Measurements from ENCODE around the gene TOMM6.

Gene TOMM6

DNA sequence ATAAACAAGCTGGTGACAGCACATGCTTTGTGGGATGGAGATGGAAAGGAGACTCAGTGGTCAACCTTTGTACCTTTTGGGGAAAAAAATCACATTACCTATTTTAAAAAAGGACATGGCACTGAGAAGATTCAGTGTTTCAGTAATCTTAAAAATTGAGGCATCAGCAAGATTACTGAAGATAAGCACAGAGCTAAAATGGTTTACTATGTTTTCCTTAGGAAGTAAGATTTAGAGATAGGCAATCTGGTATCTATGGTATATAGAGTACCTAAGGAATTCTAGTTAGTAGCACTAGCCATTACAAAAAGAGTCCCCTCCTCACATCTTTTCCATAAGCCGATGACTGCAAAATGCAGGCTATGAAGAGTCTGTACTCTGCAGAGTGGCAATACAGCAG lies 35.7 kb downstream of the TOMM6 start:
- DNase-seq (ENCODE audit: low read depth, low spot score), result no peak

DNA sequence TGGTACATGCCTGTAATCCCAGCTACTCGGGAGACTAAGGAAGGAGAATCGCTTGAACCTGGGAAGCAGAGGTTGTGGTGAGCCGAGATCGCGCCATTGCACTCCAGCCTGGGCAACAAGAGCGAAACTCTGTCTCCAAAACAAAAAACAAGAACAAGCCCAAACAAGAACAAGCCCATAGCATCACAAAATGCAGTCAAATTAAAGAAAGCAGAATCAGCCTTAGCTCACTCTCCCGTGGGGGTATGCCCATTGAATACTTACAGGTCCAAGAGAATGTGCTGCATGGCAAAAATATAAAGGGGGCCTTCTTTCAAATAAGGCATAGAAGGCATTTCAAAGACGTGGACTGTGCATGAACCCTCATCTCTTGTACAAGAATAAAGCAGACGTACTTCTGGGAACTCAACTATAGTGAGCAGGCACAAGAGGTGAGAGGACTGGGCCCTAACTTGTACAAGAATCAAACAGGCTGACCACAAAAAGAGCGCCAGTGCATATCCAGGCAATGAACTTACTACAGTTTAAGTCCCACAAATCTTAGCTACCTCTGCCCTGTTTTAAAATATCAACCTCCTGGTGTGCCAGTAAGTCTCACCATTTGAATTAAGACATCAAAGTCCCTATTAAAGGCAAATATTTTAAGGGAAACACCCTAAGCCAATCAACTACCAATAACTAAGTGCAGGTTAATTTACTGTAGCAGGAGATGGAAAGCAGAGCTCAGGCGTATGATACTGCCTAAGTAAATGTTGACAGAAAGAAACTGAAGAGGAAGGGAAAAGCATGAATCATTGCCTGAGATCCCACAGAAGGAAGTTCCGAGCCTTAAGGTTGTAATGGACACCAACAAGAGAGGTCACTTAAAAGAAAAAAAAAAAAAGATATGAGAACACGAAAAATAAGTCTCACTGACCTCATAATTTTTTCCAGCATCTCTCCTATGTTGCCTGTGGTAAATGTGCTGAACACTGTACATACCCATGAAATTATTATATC lies 37.4 kb downstream of the TOMM6 start:
- no peak for DNase-seq (ENCODE audit: low read depth, low spot score)

DNA sequence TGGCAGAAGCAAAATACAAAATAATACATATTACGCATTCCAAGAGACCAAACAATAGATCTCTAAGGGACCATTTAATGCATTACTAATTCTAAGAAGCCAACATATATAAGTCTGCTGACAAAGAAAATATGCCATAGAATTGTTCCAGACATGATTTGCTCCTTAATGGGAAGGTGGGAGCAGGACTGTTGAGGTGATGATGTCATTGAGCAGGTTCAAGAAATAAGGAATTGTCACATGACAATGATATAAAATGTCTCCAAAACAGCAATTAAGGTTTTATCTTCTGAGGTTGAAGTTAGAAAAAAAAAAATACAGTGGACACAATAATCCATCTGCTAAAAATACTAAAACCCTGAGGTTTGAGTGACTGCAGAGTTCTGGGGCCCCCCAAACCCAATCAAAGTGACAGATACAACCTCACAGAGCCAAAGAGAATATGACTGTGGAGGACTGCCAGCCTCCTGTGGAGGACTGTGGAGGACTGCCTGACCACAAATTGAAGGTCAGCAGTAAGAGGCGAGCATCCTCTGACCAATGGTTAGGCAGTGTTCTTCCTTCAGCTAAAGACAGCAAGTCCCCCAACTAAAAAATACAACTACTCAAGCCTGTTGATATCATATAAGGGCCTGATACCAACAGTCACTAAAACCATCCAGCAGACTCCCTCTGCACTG lies 39.0 kb downstream of the TOMM6 start:
- DNase-seq (ENCODE audit: low read depth, low spot score), result no peak

DNA sequence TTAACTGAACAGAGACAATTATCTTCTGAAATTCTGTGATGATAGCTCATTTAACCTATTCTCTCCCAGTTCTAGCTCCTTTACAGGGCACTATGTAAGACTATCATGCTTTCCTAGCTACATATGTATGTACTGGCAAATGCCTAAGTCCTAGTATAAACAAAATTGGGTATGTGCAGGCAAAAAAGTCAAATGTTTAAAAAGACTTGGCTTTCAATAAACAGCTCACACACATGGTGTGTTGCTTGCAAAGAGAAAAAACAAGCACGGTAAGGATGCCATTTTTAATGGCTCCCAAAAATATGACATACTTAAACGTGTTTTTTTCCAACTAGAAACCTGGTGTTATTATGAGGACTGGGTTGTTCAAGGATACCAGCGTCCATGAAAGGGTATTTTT lies 44.8 kb downstream of the TOMM6 start:
- no peak for DNase-seq (ENCODE audit: low read depth, low spot score)

DNA sequence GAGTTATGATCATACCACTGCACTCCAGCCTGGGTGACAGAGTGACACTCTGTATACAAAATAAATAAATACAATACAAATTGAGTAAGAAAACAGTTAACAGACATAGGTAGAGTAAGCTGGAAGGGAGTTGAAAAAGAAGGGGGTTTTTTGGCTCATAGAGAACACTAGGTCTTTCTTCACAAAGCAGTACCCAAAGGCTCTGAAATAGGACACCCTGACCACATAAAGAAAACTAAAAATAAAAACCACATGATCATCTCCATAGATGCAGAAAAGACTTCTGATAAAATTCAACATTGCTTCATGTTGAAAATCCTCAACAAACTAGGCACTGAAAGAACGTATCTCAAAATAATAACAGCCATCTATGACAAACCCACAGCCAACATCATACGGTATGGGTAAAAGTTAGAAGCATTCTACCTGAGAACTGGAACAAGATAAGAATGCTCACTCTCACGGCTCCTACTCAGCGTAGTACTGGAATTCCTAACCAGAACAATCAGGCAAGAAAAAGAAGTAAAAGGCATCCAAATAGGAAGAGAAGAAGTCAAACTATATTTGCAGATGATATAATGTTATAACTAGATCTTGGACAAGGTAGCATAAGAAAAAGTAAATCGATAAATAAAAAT lies 48.6 kb downstream of the TOMM6 start:
- no peak for DNase-seq (ENCODE audit: low read depth, low spot score)

DNA sequence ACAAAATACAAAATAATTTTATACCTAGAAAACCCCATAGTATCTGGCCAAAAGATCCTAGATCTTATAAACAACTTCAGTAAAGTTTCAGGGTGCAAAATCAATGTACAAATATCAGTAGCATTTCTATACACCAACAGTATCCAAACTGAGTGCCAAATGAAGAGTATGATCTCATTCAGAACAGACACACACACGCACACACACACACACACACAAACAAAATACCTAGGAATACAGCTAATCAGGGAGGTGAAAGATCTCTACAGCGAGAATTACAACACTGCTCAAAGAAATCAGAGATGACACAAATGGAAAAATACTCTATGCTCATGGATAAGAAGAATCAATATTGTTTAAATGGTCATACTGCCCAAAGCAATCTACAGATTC lies 49.2 kb downstream of the TOMM6 start:
- DNase-seq (ENCODE audit: low read depth, low spot score), result no peak
